Memory B cell (primary cell): ENCODE data around the gene FHIT.
"Not testable (repeated sequence)": the region's sequence is repeated elsewhere in the genome, so short reads cannot be mapped to it uniquely, and the experiment has no call there.

Experiments
- ATAC-seq: fragments of 150-1000 bp; cut with Tn5 transposase; 2 replicates; pipeline ENCODE4 v1.10.0; 2021; ENCODE audit warnings: low read depth, mild to moderate bottlenecking, moderate library complexity
- DNase-seq, 2 donors: peaks; one replicate each; pipeline ENCODE4 v3.0.0; 2022; ENCODE audit warnings: low spot score in 2 of 2
- H3K27ac Mint-ChIP-seq: one replicate; pipeline ENCODE4 v1.8.0; 2022; ENCODE audit warnings: mild to moderate bottlenecking, moderate library complexity, mixed read lengths
- H3K27me3 Mint-ChIP-seq: one replicate; pipeline ENCODE4 v1.8.0; 2022; ENCODE audit warnings: mixed read lengths
- H3K36me3 Mint-ChIP-seq: one replicate; pipeline ENCODE4 v1.8.0; 2022; ENCODE audit warnings: mild to moderate bottlenecking, mixed read lengths
- H3K4me1 Mint-ChIP-seq: one replicate; pipeline ENCODE4 v1.8.0; 2022; ENCODE audit warnings: mixed read lengths
- H3K4me3 Mint-ChIP-seq: one replicate; pipeline ENCODE4 v1.8.0; 2022; ENCODE audit warnings: mild to moderate bottlenecking, moderate library complexity, mixed read lengths
- H3K9me3 Mint-ChIP-seq: one replicate; pipeline ENCODE4 v1.8.0; 2022; ENCODE audit warnings: mixed read lengths

Gene FHIT

GRCh38 chr3:61216171-61216570 is 35.1 kb downstream of the FHIT start:
- peaks cover 11% of the 10 kb centered on the region for H3K36me3 Mint-ChIP-seq
- H3K27me3 Mint-ChIP-seq, H3K27ac Mint-ChIP-seq, H3K4me3 Mint-ChIP-seq, DNase-seq, ATAC-seq, H3K4me1 Mint-ChIP-seq, H3K9me3 Mint-ChIP-seq: not testable (repeated sequence)

- Mint-ChIP-seq H3K4me3 (peak overlapping the region; percentile 63), H3K4me1 (peaks cover 2% of the 10 kb centered on the region), H3K9me3 (peaks cover 2% of the 10 kb centered on the region), H3K36me3 (peaks cover 3% of the 10 kb centered on the region), H3K27ac (no peak overlapping the region), H3K27me3 (no peaks in the 10 kb centered on the region)
- no peak for ATAC-seq
- DNase-seq, result no peak
These were observed 49.2 kb downstream of the FHIT start for GRCh38 chr3:61202086-61202485.

- Mint-ChIP-seq H3K9me3 (peaks cover 2% of the 10 kb centered on the region), H3K36me3 (peaks cover 3% of the 10 kb centered on the region), H3K27me3 (no peaks in the 10 kb centered on the region), H3K27ac (no peak overlapping the region), H3K4me1 (peaks cover 2% of the 10 kb centered on the region), H3K4me3 (no peak overlapping the region)
- ATAC-seq (no peak), DNase-seq (no peak)
These were observed 50.2 kb downstream of the FHIT start for GRCh38 chr3:61201071-61201470.

GRCh38 chr3:61200270-61200669 is 51.0 kb downstream of the FHIT start:
- DNase-seq (no peak), ATAC-seq (no peak)
- Mint-ChIP-seq H3K27me3 (no peaks in the 10 kb centered on the region), H3K36me3 (peaks cover 3% of the 10 kb centered on the region), H3K4me3 (no peak overlapping the region), H3K4me1 (peaks cover 3% of the 10 kb centered on the region), H3K27ac (no peak overlapping the region), H3K9me3 (no peaks in the 10 kb centered on the region)

- no peak for DNase-seq
- Mint-ChIP-seq H3K4me1 (peaks cover 4% of the 10 kb centered on the region), H3K4me3 (no peak overlapping the region), H3K27ac (no peak overlapping the region), H3K36me3 (peaks cover 3% of the 10 kb centered on the region), H3K27me3 (no peaks in the 10 kb centered on the region), H3K9me3 (no peaks in the 10 kb centered on the region)
- ATAC-seq, result no peak
These were observed 51.4 kb downstream of the FHIT start for GRCh38 chr3:61199843-61200242.

GRCh38 chr3:61194892-61195538 is 56.2 kb downstream of the FHIT start:
- no peak overlapping the region for H3K27ac Mint-ChIP-seq
- H3K27me3 Mint-ChIP-seq, result no peaks in the 10 kb centered on the region
- no peaks in the 10 kb centered on the region for H3K9me3 Mint-ChIP-seq
- DNase-seq, result no peak
- peaks cover 4% of the 10 kb centered on the region for H3K36me3 Mint-ChIP-seq
- H3K4me1 Mint-ChIP-seq, result peaks cover 2% of the 10 kb centered on the region
- no peak for ATAC-seq
- no peak overlapping the region for H3K4me3 Mint-ChIP-seq

GRCh38 chr3:61192222-61192621 is 59.0 kb downstream of the FHIT start:
- no peak for DNase-seq
- H3K27me3 Mint-ChIP-seq, result no peaks in the 10 kb centered on the region
- H3K4me3 Mint-ChIP-seq, result no peak overlapping the region

GRCh38 chr3:61190205-61190604 is 61.0 kb downstream of the FHIT start:
- not testable (repeated sequence) for H3K36me3 Mint-ChIP-seq, H3K9me3 Mint-ChIP-seq, DNase-seq, H3K4me3 Mint-ChIP-seq, H3K27ac Mint-ChIP-seq, H3K4me1 Mint-ChIP-seq, ATAC-seq, H3K27me3 Mint-ChIP-seq

More at GRCh38 chr3:61192222-61192621, 59.0 kb downstream of the FHIT start:
- no peak for ATAC-seq
- Mint-ChIP-seq H3K4me1 (peaks cover 2% of the 10 kb centered on the region), H3K36me3 (peaks cover 2% of the 10 kb centered on the region), H3K27ac (no peak overlapping the region), H3K9me3 (no peaks in the 10 kb centered on the region)

- Mint-ChIP-seq H3K4me1 (peaks cover 15% of the 10 kb centered on the region), H3K27ac (no peak overlapping the region), H3K27me3 (no peaks in the 10 kb centered on the region), H3K36me3 (peaks cover 2% of the 10 kb centered on the region), H3K9me3 (no peaks in the 10 kb centered on the region), H3K4me3 (no peak overlapping the region)
- no peak for DNase-seq
- ATAC-seq, result no peak
These were observed 65.2 kb downstream of the FHIT start for GRCh38 chr3:61186030-61186429.

- Mint-ChIP-seq H3K4me1 (peaks cover 20% of the 10 kb centered on the region), H3K4me3 (no peak overlapping the region)
These were observed 66.3 kb downstream of the FHIT start for GRCh38 chr3:61184956-61185355.

GRCh38 chr3:61182662-61183061 is 68.6 kb downstream of the FHIT start:
- peaks cover 24% of the 10 kb centered on the region for H3K4me1 Mint-ChIP-seq
- no peaks in the 10 kb centered on the region for H3K9me3 Mint-ChIP-seq
- H3K36me3 Mint-ChIP-seq, result peaks cover 2% of the 10 kb centered on the region
- no peak overlapping the region for H3K4me3 Mint-ChIP-seq
- DNase-seq (no peak), ATAC-seq (peak; percentile 41)
- H3K27me3 Mint-ChIP-seq, result no peaks in the 10 kb centered on the region
- H3K27ac Mint-ChIP-seq, result peak overlapping the region; percentile 24

More at GRCh38 chr3:61184956-61185355, 66.3 kb downstream of the FHIT start:
- Mint-ChIP-seq H3K36me3 (peaks cover 2% of the 10 kb centered on the region), H3K9me3 (no peaks in the 10 kb centered on the region), H3K27me3 (no peaks in the 10 kb centered on the region), H3K27ac (no peak overlapping the region)
- ATAC-seq (no peak), DNase-seq (no peak)

- no peak overlapping the region for H3K4me3 Mint-ChIP-seq
- H3K36me3 Mint-ChIP-seq, result peaks cover 2% of the 10 kb centered on the region
- ATAC-seq (peak; percentile 73), DNase-seq (no peak)
- H3K9me3 Mint-ChIP-seq, result no peaks in the 10 kb centered on the region
- peaks cover 23% of the 10 kb centered on the region for H3K4me1 Mint-ChIP-seq
- no peaks in the 10 kb centered on the region for H3K27me3 Mint-ChIP-seq
- peak overlapping the region; percentile 24 for H3K27ac Mint-ChIP-seq
These were observed 69.4 kb downstream of the FHIT start for GRCh38 chr3:61181874-61182273.

GRCh38 chr3:61180206-61180605 is 71.0 kb downstream of the FHIT start:
- Mint-ChIP-seq H3K4me1 (peaks cover 20% of the 10 kb centered on the region), H3K9me3 (no peaks in the 10 kb centered on the region), H3K27ac (no peak overlapping the region), H3K36me3 (no peaks in the 10 kb centered on the region), H3K4me3 (peak overlapping the region; percentile 41), H3K27me3 (no peaks in the 10 kb centered on the region)
- no peak for DNase-seq
- ATAC-seq, result no peak

- H3K4me1 Mint-ChIP-seq, result peaks cover 17% of the 10 kb centered on the region
- ATAC-seq (no peak), DNase-seq (no peak)
- H3K36me3 Mint-ChIP-seq, result no peaks in the 10 kb centered on the region
- H3K9me3 Mint-ChIP-seq, result no peaks in the 10 kb centered on the region
- H3K27ac Mint-ChIP-seq, result no peak overlapping the region
- no peak overlapping the region for H3K4me3 Mint-ChIP-seq
- H3K27me3 Mint-ChIP-seq, result no peaks in the 10 kb centered on the region
These were observed 73.1 kb downstream of the FHIT start for GRCh38 chr3:61178167-61178566.

- no peak overlapping the region for H3K27ac Mint-ChIP-seq
- H3K36me3 Mint-ChIP-seq, result no peaks in the 10 kb centered on the region
- H3K27me3 Mint-ChIP-seq, result no peaks in the 10 kb centered on the region
- H3K4me1 Mint-ChIP-seq, result peaks cover 10% of the 10 kb centered on the region
- ATAC-seq, result no peak
- H3K4me3 Mint-ChIP-seq, result no peak overlapping the region
- H3K9me3 Mint-ChIP-seq, result no peaks in the 10 kb centered on the region
- no peak for DNase-seq
These were observed 73.8 kb downstream of the FHIT start for GRCh38 chr3:61177450-61177849.
